Activated T-cell treated with anti-CD3 and anti-CD28 coated beads, Interleukin-2, amount 50 U/mL, for 72 hours (primary cell): ENCODE measurements around the gene ZC3H12C. TPM values are rescaled to one million over a fixed set of nuclear protein-coding genes. Genes with fewer than 3 reads are reported as not detected.

Source experiments
- ATAC-seq, 2 donors: fragments of 150-1000 bp; cut with Tn5 transposase; replicated peaks in 1 of 2; 2 replicates each; pipeline ENCODE4 v1.10.0; 2021; ENCODE audit warnings: moderate library complexity in 2 of 2, mild to moderate bottlenecking in 1 of 2
- DNase-seq, 2 donors: peaks; one replicate each; pipeline ENCODE4 v3.0.0; 2021 to 2022; ENCODE audit warnings: mixed read lengths in 1 of 2
- H3K27ac Mint-ChIP-seq: one replicate; pipeline ENCODE4 v1.8.0; 2022; ENCODE audit warnings: mild to moderate bottlenecking, moderate library complexity, mixed read lengths
- H3K27me3 Mint-ChIP-seq: one replicate; pipeline ENCODE4 v1.8.0; 2022; ENCODE audit warnings: low read depth, mixed read lengths
- H3K36me3 Mint-ChIP-seq, 2 donors: one replicate each; pipeline ENCODE4 v1.8.0; 2022; ENCODE audit warnings: mixed read lengths in 2 of 2, mild to moderate bottlenecking in 1 of 2; ENCODE audit not compliant: insufficient read depth in 2 of 2
- H3K4me1 Mint-ChIP-seq: one replicate; pipeline ENCODE4 v1.8.0; 2022; ENCODE audit warnings: low read depth, mixed read lengths
- H3K4me3 Mint-ChIP-seq, 2 donors: one replicate each; pipeline ENCODE4 v1.8.0; 2022; ENCODE audit warnings: mild to moderate bottlenecking in 2 of 2, mixed read lengths in 2 of 2, moderate library complexity in 2 of 2
- H3K9me3 Mint-ChIP-seq, 2 donors: one replicate each; pipeline ENCODE4 v1.8.0; 2022; ENCODE audit warnings: mixed read lengths in 2 of 2
- total RNA-seq, 2 donors: library from RNA; stranded (reverse); gene quantifications; one replicate each; pipeline ENCODE4 v1.2.3, GENCODE V29; 2022

The ZC3H12C gene
- total RNA-seq, 2 donors from 2014 or later = 2.5 to 6.6 TPM

DNA sequence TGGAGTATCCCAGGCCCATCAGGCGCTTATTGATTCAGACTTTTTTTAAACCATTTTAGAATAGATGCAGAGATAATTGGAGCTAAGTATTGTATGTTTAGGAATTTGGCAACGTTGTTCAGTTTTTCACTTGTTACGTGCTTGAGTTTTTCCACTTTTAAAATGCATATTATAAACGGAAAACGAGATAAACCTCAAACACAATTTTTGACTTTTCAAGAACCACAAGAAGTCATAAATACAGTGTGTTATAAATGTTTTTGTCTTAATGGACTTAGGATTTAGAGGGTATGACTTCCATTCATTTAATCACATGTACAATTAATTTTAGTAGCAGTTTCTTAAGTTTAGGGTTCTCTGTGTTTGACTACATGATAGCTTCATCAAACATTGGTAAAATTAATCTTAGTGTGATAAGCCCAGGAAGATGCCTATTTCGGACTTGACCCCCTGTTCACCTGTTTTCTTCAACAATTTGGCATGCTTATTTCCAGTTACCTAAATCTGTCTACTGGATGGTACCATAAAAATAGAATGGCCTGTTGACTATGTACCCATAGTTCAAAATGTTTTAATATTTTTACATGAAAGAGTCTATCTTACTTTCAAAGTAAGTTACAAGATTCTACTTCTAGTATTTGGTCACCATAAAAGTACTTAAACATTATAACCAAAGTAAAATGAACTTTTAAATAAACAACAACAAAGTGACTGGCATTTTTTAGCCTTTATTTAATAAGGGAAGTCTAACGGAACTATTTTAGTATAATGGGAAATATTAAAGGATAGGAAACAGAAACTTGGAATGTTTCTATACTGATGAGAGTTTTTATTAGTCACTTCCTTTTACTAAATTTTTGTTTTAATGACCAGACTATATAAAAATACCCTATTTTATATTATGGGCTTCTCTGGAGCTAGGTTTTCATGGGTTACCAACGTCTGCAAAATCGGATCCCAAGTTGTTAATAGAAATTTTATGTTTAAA lies 1.4 kb downstream of the ZC3H12C start:
- peaks cover 14% of the 10 kb centered on the region for H3K4me1 Mint-ChIP-seq
- no peaks in the 10 kb centered on the region for H3K9me3 Mint-ChIP-seq
- peak overlapping the region; percentile 49 for H3K27ac Mint-ChIP-seq
- DNase-seq = no peak
- peaks cover 0 to 2% of the 10 kb centered on the region in 2 donors for H3K36me3 Mint-ChIP-seq
- H3K4me3 Mint-ChIP-seq = peak overlapping the region; percentile 84 to 90
- peaks cover 57% of the 10 kb centered on the region for H3K27me3 Mint-ChIP-seq
- no peak for ATAC-seq

DNA sequence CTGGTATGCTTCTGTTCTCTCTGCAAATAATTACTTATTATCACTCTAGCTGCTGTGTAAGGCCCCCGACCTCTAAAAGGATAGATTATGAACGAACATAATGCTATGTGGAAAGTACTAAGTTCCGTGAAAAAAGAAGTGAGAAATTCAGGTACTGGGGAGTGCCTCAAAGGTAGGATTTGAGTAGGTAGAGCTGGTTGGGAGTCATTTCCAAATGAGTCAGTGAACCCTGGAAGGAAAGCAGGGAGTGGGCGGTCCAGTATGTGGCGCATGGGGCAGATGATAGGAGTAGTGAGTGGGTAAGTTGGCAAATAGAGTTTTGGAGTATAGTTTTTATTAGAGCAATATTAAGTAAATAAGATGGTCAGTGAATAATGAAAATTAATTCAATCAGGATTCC lies 2.4 kb downstream of the ZC3H12C start:
- peaks cover 0 to 2% of the 10 kb centered on the region in 2 donors for H3K36me3 Mint-ChIP-seq
- H3K4me1 Mint-ChIP-seq = peaks cover 14% of the 10 kb centered on the region
- no peak overlapping the region for H3K27ac Mint-ChIP-seq
- ATAC-seq (no peak), DNase-seq (no peak)
- H3K4me3 Mint-ChIP-seq = no peak overlapping the region
- H3K27me3 Mint-ChIP-seq = peaks cover 67% of the 10 kb centered on the region
- H3K9me3 Mint-ChIP-seq = no peaks in the 10 kb centered on the region

DNA sequence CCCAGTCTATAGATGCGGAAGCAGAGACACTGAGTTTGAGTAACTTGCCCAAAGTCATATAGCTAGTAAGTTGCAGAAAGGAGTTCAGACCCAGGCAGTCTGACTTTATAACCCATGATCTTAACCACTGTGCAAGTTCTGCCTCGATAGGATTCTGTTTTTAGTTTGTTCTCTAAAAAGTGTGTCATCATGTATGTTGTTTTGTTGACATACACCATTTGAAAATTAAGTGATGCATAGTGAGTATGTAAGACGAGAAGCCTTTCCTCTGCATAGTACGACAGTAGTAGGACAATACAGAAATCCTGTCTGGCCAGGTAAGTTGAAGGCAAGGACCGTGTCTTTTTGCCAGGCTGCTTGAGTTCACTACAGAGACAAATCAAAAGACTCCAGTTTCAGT lies 3.3 kb downstream of the ZC3H12C start:
- ATAC-seq (no peak), DNase-seq (no peak)
- Mint-ChIP-seq H3K27me3 (peaks cover 61% of the 10 kb centered on the region), H3K27ac (no peak overlapping the region), H3K4me1 (peaks cover 14% of the 10 kb centered on the region), H3K4me3 (no peak overlapping the region), H3K36me3 (peaks cover 0 to 2% of the 10 kb centered on the region in 2 donors), H3K9me3 (no peaks in the 10 kb centered on the region)

DNA sequence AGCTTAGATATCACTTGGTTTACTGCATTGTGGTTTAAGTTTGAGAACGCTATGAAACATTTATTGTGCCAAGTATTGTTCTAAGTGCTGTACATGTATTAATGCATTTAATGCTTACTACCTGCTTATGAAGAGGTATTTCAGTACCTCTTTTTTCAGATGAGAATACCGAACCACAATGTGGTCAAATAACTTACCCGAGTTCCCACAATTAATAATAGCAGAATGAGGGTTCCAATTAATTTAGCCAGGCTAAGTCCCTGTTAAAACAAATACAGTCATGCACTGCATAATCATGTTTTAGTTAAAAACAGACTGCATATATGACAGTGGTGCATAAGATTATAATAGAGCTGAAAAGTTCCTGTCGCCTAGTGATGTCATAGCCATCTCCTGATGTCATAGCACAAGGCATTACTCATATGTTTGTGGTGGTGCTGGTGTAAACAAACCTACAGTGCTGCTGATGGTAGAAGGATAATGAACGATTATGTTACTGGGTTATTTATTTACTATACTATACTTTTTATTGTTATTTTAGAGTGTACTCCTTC lies 4.3 kb downstream of the ZC3H12C start:
- Mint-ChIP-seq H3K36me3 (peaks cover 0 to 2% of the 10 kb centered on the region in 2 donors), H3K4me1 (peaks cover 10% of the 10 kb centered on the region), H3K27ac (no peak overlapping the region), H3K9me3 (no peaks in the 10 kb centered on the region), H3K4me3 (no peak overlapping the region), H3K27me3 (peaks cover 51% of the 10 kb centered on the region)
- DNase-seq (no peak), ATAC-seq (no peak)

DNA sequence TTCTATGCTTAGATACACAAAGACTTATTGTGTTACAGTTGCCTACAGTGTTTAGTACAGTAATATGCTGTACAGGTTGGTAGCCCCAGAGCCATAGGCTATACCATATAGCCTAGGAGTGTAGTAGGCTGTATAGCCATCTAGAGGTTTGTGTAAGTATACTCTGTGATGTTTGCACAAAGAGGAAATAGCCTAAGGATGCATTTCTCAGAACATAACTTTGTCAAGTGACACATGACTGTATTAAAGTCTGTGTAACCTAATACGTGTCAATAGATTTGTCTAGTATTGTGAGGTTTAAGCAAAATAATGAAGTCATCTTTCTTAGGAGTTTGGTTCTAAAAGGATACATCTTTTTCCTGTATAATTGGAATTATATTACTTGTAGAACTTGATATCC lies 5.5 kb downstream of the ZC3H12C start:
- Mint-ChIP-seq H3K36me3 (peaks cover 0 to 2% of the 10 kb centered on the region in 2 donors), H3K27me3 (peaks cover 50% of the 10 kb centered on the region), H3K4me3 (no peak overlapping the region), H3K4me1 (peaks cover 7% of the 10 kb centered on the region), H3K27ac (no peak overlapping the region), H3K9me3 (no peaks in the 10 kb centered on the region)
- DNase-seq = no peak
- ATAC-seq = peak; percentile 56 to 82

DNA sequence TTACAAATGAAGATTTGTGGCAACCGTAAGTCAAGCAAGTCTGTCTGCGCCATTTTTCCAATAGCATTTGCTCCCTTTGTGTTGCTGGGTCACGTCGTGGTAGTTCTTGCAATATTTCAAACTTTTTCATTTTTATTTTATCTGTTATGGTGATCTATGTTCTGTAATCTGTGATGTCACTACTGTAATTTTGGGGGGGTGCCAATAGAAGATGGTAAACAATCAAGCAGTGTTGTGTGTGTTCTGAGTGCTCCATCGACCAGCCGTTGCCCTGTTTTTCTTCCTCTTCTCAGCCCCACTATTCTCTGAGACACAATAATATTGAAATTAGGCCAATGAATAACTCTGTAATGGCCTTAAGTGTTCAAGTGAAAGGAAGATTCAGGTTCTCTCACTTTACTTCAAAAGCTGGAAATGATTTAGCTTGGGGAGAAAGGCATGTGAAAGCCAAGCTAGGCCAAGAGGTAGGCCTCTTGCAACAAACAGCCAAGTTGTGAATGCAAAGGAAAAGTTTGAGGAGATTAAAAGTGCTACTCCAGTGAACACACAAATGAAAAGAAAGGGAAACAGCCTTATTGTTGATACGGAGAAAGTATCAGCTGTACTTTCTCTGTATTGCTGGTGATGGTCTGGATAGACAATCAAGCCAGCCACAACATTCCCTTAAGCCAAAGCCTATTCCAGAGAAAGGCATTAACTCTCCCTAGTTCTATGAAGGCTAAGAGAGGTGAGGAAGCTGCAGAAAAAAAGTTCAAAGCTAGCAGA lies 7.5 kb downstream of the ZC3H12C start:
- Mint-ChIP-seq H3K9me3 (no peaks in the 10 kb centered on the region), H3K4me3 (no peak overlapping the region), H3K4me1 (no peaks in the 10 kb centered on the region), H3K27ac (peak overlapping the region; percentile 15), H3K36me3 (no peaks in the 10 kb centered on the region), H3K27me3 (peaks cover 32% of the 10 kb centered on the region)
- DNase-seq = no peak
- ATAC-seq = no peak

DNA sequence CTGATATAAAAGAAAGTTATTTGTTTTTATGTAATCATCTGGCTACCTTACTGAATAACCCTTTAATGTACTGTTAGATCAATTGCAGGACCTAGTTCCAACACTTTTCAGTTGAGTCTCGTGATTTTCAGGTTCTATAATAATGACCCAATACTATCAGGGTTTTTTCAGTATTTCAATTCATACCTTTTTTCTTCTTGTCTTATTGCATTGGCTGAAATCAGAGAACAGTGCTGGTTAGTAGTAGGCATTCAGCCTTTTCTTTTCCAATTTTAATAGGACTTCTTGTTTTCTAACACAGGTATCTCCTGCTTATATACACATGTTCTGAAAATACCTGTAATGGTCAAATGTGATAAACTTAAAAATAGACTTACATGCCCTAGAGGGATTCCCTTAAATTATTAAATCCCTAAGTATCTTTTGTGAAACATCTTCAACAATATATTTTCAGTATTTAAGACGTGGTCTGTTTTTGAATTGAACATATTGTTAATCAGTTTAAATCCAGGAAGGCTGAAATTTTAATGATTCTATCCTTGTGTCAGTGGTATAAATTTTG lies 13.6 kb downstream of the ZC3H12C start:
- ATAC-seq = no peak
- H3K9me3 Mint-ChIP-seq = no peaks in the 10 kb centered on the region

DNA sequence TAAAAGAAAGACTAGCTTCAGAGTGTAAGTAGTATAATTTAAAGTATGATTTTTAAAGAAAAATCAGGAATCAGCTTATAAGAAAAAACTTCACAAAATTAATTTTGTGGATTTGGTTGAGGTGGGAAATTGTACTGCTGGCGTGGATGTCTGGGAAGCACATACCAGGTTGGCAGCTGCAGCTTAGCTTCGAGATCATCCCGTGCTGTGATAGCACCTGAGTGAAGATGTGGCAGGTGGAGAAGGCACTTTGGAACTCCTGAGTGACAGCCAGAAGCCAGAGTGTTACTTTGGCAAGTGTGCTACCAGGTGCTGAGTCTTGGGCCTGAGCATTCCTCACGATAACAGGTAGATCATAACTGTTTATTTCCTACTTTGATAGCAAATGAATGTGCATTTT lies 17.7 kb downstream of the ZC3H12C start:
- Mint-ChIP-seq H3K4me3 (no peak overlapping the region), H3K27ac (no peak overlapping the region), H3K4me1 (no peaks in the 10 kb centered on the region), H3K9me3 (no peaks in the 10 kb centered on the region), H3K27me3 (peaks cover 6% of the 10 kb centered on the region), H3K36me3 (no peaks in the 10 kb centered on the region)
- ATAC-seq (no peak), DNase-seq (no peak)

More for the DNA sequence above, 13.6 kb downstream of the ZC3H12C start:
- DNase-seq = no peak
- no peaks in the 10 kb centered on the region for H3K36me3 Mint-ChIP-seq
- H3K4me3 Mint-ChIP-seq = no peak overlapping the region
- H3K27me3 Mint-ChIP-seq = no peaks in the 10 kb centered on the region
- no peak overlapping the region for H3K27ac Mint-ChIP-seq
- no peaks in the 10 kb centered on the region for H3K4me1 Mint-ChIP-seq

DNA sequence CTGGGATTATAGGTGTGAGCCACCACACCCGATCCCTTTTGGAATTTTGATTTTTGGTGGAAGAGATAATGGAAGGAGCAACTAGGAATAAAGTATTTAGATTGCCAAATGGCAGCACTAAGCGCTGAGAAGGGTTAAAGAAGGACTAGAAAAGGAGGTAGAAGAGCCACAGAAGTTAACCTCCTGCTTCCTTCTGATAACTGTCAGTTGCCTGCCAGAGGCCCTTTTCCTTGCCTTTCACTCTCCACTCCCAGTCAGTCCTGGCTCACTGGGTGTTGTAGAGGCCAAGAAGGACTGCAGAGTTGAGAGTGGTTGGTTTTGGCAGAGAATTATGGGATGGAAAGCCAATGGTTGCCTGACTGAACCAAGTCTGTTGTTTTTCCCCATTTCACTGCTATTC lies 19.3 kb downstream of the ZC3H12C start:
- H3K27me3 Mint-ChIP-seq = peaks cover 6% of the 10 kb centered on the region
- H3K36me3 Mint-ChIP-seq = no peaks in the 10 kb centered on the region
- no peak for ATAC-seq
- no peak overlapping the region for H3K27ac Mint-ChIP-seq
- no peaks in the 10 kb centered on the region for H3K4me1 Mint-ChIP-seq
- DNase-seq = no peak
- no peak overlapping the region for H3K4me3 Mint-ChIP-seq
- no peaks in the 10 kb centered on the region for H3K9me3 Mint-ChIP-seq

DNA sequence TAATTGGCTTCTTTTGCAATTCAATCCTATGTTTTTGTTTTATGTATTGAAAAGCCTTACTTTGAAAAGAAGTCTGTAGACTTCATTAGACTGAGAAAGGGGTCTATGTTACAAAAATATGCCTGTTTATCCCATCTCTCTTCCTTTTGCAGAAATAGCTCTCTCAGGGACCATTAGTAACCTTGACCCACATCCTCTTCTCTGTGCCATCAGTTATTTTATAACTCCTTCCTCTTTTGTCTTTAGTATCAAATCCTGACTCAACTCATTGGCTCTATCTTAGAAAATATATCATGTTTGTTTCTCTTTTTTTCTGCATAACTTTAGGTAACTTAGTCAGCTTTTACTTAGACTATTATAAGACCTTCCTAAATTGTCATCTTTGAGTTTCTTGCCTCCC lies 20.3 kb downstream of the ZC3H12C start:
- DNase-seq (no peak), ATAC-seq (no peak)
- Mint-ChIP-seq H3K27ac (no peak overlapping the region), H3K4me3 (no peak overlapping the region), H3K9me3 (no peaks in the 10 kb centered on the region), H3K27me3 (peaks cover 6% of the 10 kb centered on the region), H3K36me3 (no peaks in the 10 kb centered on the region), H3K4me1 (no peaks in the 10 kb centered on the region)

DNA sequence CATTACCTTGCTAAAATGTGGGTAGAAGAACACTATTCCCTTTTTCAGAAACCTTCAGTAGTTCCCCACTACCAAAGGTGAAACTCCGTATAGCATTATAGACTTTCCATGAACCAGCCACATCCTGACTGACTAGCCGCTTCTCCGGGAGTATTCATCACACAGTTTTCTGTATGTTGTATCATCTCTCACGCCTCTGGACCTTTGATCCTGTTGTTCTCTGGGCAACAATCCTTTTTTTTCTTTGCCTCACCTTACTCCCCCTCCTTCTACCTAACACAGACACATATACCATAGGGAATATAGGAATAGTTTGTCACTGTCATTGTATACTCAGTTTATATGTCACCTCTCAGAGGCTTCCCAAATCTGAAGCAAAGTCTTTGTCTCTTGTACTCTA lies 20.8 kb downstream of the ZC3H12C start:
- H3K4me1 Mint-ChIP-seq = no peaks in the 10 kb centered on the region
- H3K36me3 Mint-ChIP-seq = no peaks in the 10 kb centered on the region
- no peak for DNase-seq
- H3K27ac Mint-ChIP-seq = no peak overlapping the region
- H3K27me3 Mint-ChIP-seq = peaks cover 6% of the 10 kb centered on the region
- no peaks in the 10 kb centered on the region for H3K9me3 Mint-ChIP-seq
- H3K4me3 Mint-ChIP-seq = no peak overlapping the region
- ATAC-seq = no peak

DNA sequence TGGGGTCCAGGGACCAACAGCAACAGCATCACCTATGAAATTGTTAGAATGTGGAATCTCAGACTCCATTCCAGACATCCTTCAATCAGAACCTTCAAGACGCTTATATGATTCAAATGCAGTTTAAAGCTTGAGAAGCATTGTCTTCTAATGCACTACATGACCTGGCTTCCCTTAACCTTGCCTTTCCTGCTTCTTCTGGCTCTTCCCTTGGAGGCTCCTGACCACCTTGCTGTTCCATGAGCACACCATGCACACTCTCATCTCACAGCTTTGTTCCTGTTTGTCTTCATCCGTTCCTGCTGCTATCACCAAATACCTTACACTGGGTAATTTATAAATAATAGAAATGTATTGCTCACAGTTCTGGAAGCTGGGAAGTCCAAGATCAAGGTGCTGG lies 26.1 kb downstream of the ZC3H12C start:
- H3K36me3 Mint-ChIP-seq = no peaks in the 10 kb centered on the region
- no peaks in the 10 kb centered on the region for H3K4me1 Mint-ChIP-seq
- no peak overlapping the region for H3K4me3 Mint-ChIP-seq
- no peak for ATAC-seq
- no peak overlapping the region for H3K27ac Mint-ChIP-seq
- H3K9me3 Mint-ChIP-seq = no peaks in the 10 kb centered on the region
- peaks cover 11% of the 10 kb centered on the region for H3K27me3 Mint-ChIP-seq
- no peak for DNase-seq

DNA sequence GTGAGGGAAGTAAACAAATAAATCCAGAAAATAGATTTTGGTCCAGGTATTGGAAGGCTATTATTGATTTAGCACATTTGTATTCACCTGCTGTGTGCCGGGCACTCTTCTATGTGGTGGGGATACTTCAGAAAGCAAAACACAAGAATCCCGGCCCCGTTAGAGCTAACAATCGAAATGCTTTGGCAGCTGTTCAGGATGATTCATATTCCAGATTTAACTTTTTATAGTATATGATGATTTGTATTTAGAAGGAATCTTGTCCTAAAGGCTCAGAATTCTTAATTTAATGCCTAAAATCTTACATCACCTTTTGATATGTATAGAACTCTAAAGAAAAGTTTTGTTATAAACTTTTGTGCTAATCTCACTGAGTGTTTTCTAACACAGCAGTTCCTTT lies 28.0 kb downstream of the ZC3H12C start:
- no peaks in the 10 kb centered on the region for H3K9me3 Mint-ChIP-seq
- no peaks in the 10 kb centered on the region for H3K36me3 Mint-ChIP-seq
- H3K4me3 Mint-ChIP-seq = no peak overlapping the region
- H3K4me1 Mint-ChIP-seq = no peaks in the 10 kb centered on the region
- H3K27me3 Mint-ChIP-seq = peaks cover 10% of the 10 kb centered on the region
- H3K27ac Mint-ChIP-seq = no peak overlapping the region
- ATAC-seq (no peak), DNase-seq (no peak)
